Kidney (tissue), 14 donors: ENCODE measurements around the gene PDK2. TPM values are rescaled to one million over a fixed set of nuclear protein-coding genes. Genes with fewer than 3 reads are reported as not detected.

Experiments used
- DNase-seq, 5 donors: peaks; one replicate each; pipeline ENCODE4 v3.0.0-alpha.2; 2013 to 2020
- FAIRE-seq: peaks from 2 replicates; lab custom pipeline; 2012; peaks lifted over from hg19 to GRCh38; lab: Jason Lieb, UNC
- H3K27ac ChIP-seq, 2 donors: one replicate each; pipeline ENCODE4 v1.7.0; 2013; ENCODE audit warnings: low read depth in 2 of 2, low read length in 2 of 2, inconsistent platforms in 1 of 2
- H3K27me3 ChIP-seq: one replicate; pipeline ENCODE4 v1.7.1; 2013; ENCODE audit warnings: low read length, inconsistent platforms; ENCODE audit not compliant: control insufficient read depth, insufficient read depth
- H3K36me3 ChIP-seq, 3 donors: one replicate each; pipeline versions ENCODE4 v1.7.0 to v1.7.1; 2013; ENCODE audit warnings: low read length in 3 of 3, control low read depth in 1 of 3, inconsistent platforms in 1 of 3; ENCODE audit not compliant: insufficient read depth in 3 of 3, control insufficient read depth in 2 of 3
- H3K4me1 ChIP-seq, 3 donors: one replicate each; pipeline versions ENCODE4 v1.7.0 to v1.7.1; 2013; ENCODE audit warnings: low read length in 3 of 3, inconsistent platforms in 1 of 3, low read depth in 1 of 3; ENCODE audit not compliant: control insufficient read depth in 2 of 3, insufficient read depth in 2 of 3
- H3K4me3 ChIP-seq, 3 donors: one replicate each; pipeline versions ENCODE4 v1.7.0 to v1.8.1; 2013; ENCODE audit warnings: low read length in 3 of 3, control low read depth in 1 of 3, inconsistent platforms in 1 of 3
- H3K9ac ChIP-seq, 3 donors: one replicate each; pipeline versions ENCODE4 v1.7.0 to v1.7.1; 2013; ENCODE audit warnings: low read length in 3 of 3, control low read depth in 1 of 3, inconsistent platforms in 1 of 3
- H3K9me3 ChIP-seq, 3 donors: one replicate each; pipeline versions ENCODE4 v1.7.0 to v1.7.1; 2013; ENCODE audit warnings: low read length in 3 of 3, control low read depth in 1 of 3, inconsistent platforms in 1 of 3; ENCODE audit not compliant: control insufficient read depth in 2 of 3, insufficient read depth in 1 of 3
- CTCF ChIP-seq: IDR thresholded peaks from 3 replicates; pipeline ENCODE4 v1.5.1; 2012; ENCODE audit warnings: mild to moderate bottlenecking, moderate library complexity, borderline replicate concordance; ENCODE audit not compliant: insufficient read depth; ENCODE audit errors: extremely low read depth
- intact Hi-C: fragments of 100-400 bp; cut with DNase I; formaldehyde crosslinking; loops from one replicate; pipeline ENCODE4 v1.11.1; 2022
- polyA plus RNA-seq: library from polyadenylated mRNA; stranded (reverse); fragments of 350-450 nt; fragmentation: Illumina TruSeq; extraction: RNeasy Lipid Tissue Mini Kit (QIAGEN cat#74804); gene quantifications from one replicate; pipeline ENCODE4 v1.2.3, GENCODE V29; 2014; ENCODE audit warnings: low read depth, low replicate concordance; ENCODE audit not compliant: insufficient read depth
- total RNA-seq: library from RNA; stranded (reverse); fragmentation: NEBNext Ultra II Directional; extraction: Animal tissue kit (Norgen Biotek cat#: 25700); gene quantifications from one replicate; pipeline ENCODE4 v1.2.1, GENCODE V29; 2021
- donor health status: control.
- donor health status: control.
- donor health status: control.
- donor health status: control.
- donor health status: control.
- donor health status: DM: yes; HTN: yes; CAD: no.
- donor health status: Normal renal cell carcinoma (clear cell type).

Gene PDK2
- total and polyA plus RNA-seq, 2 donors from 2014 or later = 41.9 to 121 TPM

- intact Hi-C loops = loop anchor here (10.0 kb wide), 1 partner anchor 205 kb away; no protein-coding TSS in a partner anchor
- Histone ChIP-seq H3K4me1 (peaks cover 0 to 3% (median 0%) of the 10 kb centered on the region in 3 donors), H3K27me3 (no peaks in the 10 kb centered on the region), H3K36me3 (peaks cover 0 to 12% (median 3%) of the 10 kb centered on the region in 3 donors), H3K4me3 (no peak overlapping the region), H3K9ac (no peak overlapping the region), H3K27ac (no peak overlapping the region), H3K9me3 (no peaks in the 10 kb centered on the region)
- TF ChIP-seq CTCF = no peak
- FAIRE-seq (no peak), DNase-seq (no peak)
Observed at GRCh38 chr17:50090071-50090470, 5.1 kb upstream of the PDK2 start.

- H3K9ac ChIP-seq = no peak overlapping the region
- peaks cover 0 to 9% (median 2%) of the 10 kb centered on the region in 3 donors for H3K4me1 ChIP-seq
- peaks cover 0 to 12% (median 3%) of the 10 kb centered on the region in 3 donors for H3K36me3 ChIP-seq
- no peak overlapping the region for H3K4me3 ChIP-seq
- FAIRE-seq = no peak
- intact Hi-C loops = loop anchor here (10.0 kb wide), 1 partner anchor 204 kb away; no protein-coding TSS in a partner anchor
- H3K27me3 ChIP-seq = no peaks in the 10 kb centered on the region
- H3K9me3 ChIP-seq = no peaks in the 10 kb centered on the region
- no peak for TF ChIP-seq CTCF
- H3K27ac ChIP-seq = no peak overlapping the region
- no peak for DNase-seq
Observed at GRCh38 chr17:50090971-50091917, 3.9 kb upstream of the PDK2 start.

GRCh38 chr17:50091918-50092285 lies 3.2 kb upstream of the PDK2 start:
- no peak overlapping the region for H3K9ac ChIP-seq
- no peak overlapping the region for H3K4me3 ChIP-seq
- H3K4me1 ChIP-seq = peaks cover 0 to 14% (median 8%) of the 10 kb centered on the region in 3 donors
- no peaks in the 10 kb centered on the region for H3K9me3 ChIP-seq
- peaks cover 0 to 12% (median 3%) of the 10 kb centered on the region in 3 donors for H3K36me3 ChIP-seq
- H3K27ac ChIP-seq = no peak overlapping the region
- TF ChIP-seq CTCF = no peak
- FAIRE-seq (no peak), DNase-seq (no peak)
- intact Hi-C loops = loop anchor here (10.0 kb wide), 1 partner anchor 203 kb away; no protein-coding TSS in a partner anchor
- H3K27me3 ChIP-seq = no peaks in the 10 kb centered on the region
